ENCODE results near the gene PIWIL4. TPM values are rescaled to one million over a fixed set of nuclear protein-coding genes. Genes with fewer than 3 reads are reported as not detected.
"Not testable (repeated sequence)": the region's sequence is repeated elsewhere in the genome, so short reads cannot be mapped to it uniquely, and the experiment has no call there.

Gene PIWIL4
- total and polyA plus RNA-seq, 4 experiments from 2014 or later = 0.27 to 1.6 (median 1.3) TPM

DNA sequence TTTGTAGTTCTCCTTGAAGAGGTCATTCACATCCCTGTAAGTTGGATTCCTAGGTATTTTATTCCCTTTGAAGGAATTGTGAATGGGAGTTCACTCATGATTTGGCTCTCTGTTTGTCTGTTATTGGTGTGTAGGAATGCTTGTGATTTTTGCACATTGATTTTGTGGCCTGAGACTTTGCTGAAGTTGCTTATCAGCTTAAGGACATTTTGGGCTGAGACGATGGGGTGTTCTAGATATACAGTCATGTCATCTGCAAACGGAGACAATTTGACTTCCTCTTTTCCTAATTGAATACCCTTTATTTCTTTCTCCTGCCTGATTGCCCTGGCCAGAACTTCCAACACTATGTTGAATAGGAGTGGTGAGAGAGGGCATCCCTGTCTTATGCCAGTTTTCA is 5.8 kb downstream of the PIWIL4 start:
- CTCF ChIA-PET (ENCODE audit: partially characterized antibody); POLR2A ChIA-PET (ENCODE audit: partially characterized antibody); H3K9me3 ChIP-seq (ENCODE audit: control insufficient read depth in 1 of 2, low read length in 2 of 2); H3K9me3 Mint-ChIP-seq; H3K27me3 ChIP-seq (ENCODE audit: insufficient read depth, low read length); DNase-seq; H3K36me3 Mint-ChIP-seq; H3K36me3 ChIP-seq (ENCODE audit: insufficient read depth, low read length); intact Hi-C loops (cut with micrococcal nuclease); H3K27ac ChIP-seq (ENCODE audit: low read depth, low read length); H3K27me3 Mint-ChIP-seq; H3K4me3 ChIP-seq (ENCODE audit: low read length in 2 of 2); H3K4me1 ChIP-seq (ENCODE audit: insufficient read depth, low read length); H3K4me1 Mint-ChIP-seq; H3K4me3 Mint-ChIP-seq; H3K27ac Mint-ChIP-seq: not testable (repeated sequence)

DNA sequence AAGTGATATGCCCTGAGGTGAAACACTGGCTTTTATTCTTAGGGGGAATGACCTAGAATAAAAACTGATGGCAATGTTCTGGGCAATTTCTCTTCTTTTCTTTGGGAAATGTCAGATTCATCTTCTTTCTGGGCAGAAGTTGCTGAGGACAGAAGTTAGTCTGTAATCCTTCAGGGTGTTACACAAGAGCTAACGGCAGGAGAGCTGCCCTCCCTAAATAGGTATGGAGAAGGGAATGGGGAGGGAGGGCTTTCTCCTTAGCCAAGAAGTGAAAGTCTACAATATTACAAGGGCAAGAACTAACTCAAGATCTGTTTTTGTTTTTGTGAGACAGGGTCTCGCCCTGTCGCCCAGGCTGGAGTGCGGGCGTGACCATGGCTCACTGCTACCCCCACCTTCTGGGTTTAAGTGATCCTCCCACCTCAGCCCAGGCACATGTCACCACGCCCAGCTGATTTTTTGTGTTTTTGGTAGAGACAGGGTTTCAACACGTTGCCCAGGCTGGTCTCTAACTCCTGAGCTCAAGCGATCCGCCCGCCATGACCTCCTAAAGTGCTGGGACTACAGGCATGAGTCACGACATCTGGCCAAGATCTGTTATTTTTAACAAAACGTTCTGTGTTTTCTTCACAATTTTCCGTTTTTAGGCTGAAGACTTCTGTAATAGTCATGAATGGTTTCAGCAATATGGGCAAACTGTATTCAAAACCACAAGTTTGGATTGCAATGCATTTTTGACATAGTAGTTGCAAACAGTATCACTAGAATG is 7.2 kb downstream of the PIWIL4 start:
- intact Hi-C loops (cut with micrococcal nuclease) = no loop called here
- POLR2A ChIA-PET (ENCODE audit: partially characterized antibody) = no interaction called here
- Mint-ChIP-seq H3K36me3 (peaks cover 0 to 3% of the 10 kb centered on the region in 2 donors), H3K27ac (no peak overlapping the region), H3K27me3 (no peaks in the 10 kb centered on the region), H3K9me3 (peaks cover 0 to 4% (median 0%) of the 10 kb centered on the region in 8 donors), H3K4me1 (no peaks in the 10 kb centered on the region), H3K4me3 (no peak overlapping the region)
- Histone ChIP-seq H3K36me3 (ENCODE audit: insufficient read depth, low read length) (no peaks in the 10 kb centered on the region), H3K27ac (ENCODE audit: low read depth, low read length) (no peak overlapping the region), H3K4me3 (ENCODE audit: low read length in 2 of 2) (no peak overlapping the region), H3K4me1 (ENCODE audit: insufficient read depth, low read length) (no peaks in the 10 kb centered on the region), H3K27me3 (ENCODE audit: insufficient read depth, low read length) (no peaks in the 10 kb centered on the region), H3K9me3 (ENCODE audit: control insufficient read depth in 1 of 2, low read length in 2 of 2) (no peaks in the 10 kb centered on the region)
- CTCF ChIA-PET (ENCODE audit: partially characterized antibody) = no interaction called here
- DNase-seq = no peak

- ChIA-PET POLR2A (ENCODE audit: partially characterized antibody) (no interaction called here), CTCF (ENCODE audit: partially characterized antibody) (no interaction called here)
- Mint-ChIP-seq H3K36me3 (peaks cover 0 to 3% of the 10 kb centered on the region in 2 donors), H3K4me1 (no peaks in the 10 kb centered on the region), H3K27ac (no peak overlapping the region), H3K27me3 (peaks cover 0 to 1% of the 10 kb centered on the region in 2 donors), H3K9me3 (peaks cover 0 to 3% (median 0%) of the 10 kb centered on the region in 8 donors), H3K4me3 (no peak overlapping the region)
- no peaks in the 10 kb centered on the region for H3K27me3 ChIP-seq (ENCODE audit: insufficient read depth, low read length)
- no peaks in the 10 kb centered on the region for H3K9me3 ChIP-seq (ENCODE audit: control insufficient read depth in 1 of 2, low read length in 2 of 2)
- H3K36me3 ChIP-seq (ENCODE audit: insufficient read depth, low read length) = no peaks in the 10 kb centered on the region
- DNase-seq = no peak
- intact Hi-C loops (cut with micrococcal nuclease) = no loop called here
- no peaks in the 10 kb centered on the region for H3K4me1 ChIP-seq (ENCODE audit: insufficient read depth, low read length)
- no peak overlapping the region for H3K4me3 ChIP-seq (ENCODE audit: low read length in 2 of 2)
- H3K27ac ChIP-seq (ENCODE audit: low read depth, low read length) = no peak overlapping the region
Observed at GRCh38 chr11:94576306-94576705, 9.1 kb downstream of the PIWIL4 start.

- no peaks in the 10 kb centered on the region for H3K9me3 ChIP-seq (ENCODE audit: control insufficient read depth in 1 of 2, low read length in 2 of 2)
- DNase-seq = no peak
- H3K36me3 Mint-ChIP-seq = peaks cover 0 to 2% of the 10 kb centered on the region in 2 donors
- H3K4me1 ChIP-seq (ENCODE audit: insufficient read depth, low read length) = no peaks in the 10 kb centered on the region
- no peaks in the 10 kb centered on the region for H3K36me3 ChIP-seq (ENCODE audit: insufficient read depth, low read length)
- H3K27ac ChIP-seq (ENCODE audit: low read depth, low read length) = no peak overlapping the region
- no peaks in the 10 kb centered on the region for H3K9me3 Mint-ChIP-seq
- intact Hi-C loops (cut with micrococcal nuclease) = no loop called here
- H3K27me3 ChIP-seq (ENCODE audit: insufficient read depth, low read length) = no peaks in the 10 kb centered on the region
- no peak overlapping the region for H3K4me3 ChIP-seq (ENCODE audit: low read length in 2 of 2)
- POLR2A ChIA-PET (ENCODE audit: partially characterized antibody) = no interaction called here
- CTCF ChIA-PET (ENCODE audit: partially characterized antibody) = interaction anchor here (1.4 kb wide), 1 partner anchor 44 kb away, joined by 3 read pairs; no protein-coding TSS in a partner anchor
- H3K27me3 Mint-ChIP-seq = peaks cover 0 to 1% of the 10 kb centered on the region in 2 donors
- no peaks in the 10 kb centered on the region for H3K4me1 Mint-ChIP-seq
- no peak overlapping the region for H3K4me3 Mint-ChIP-seq
- no peak overlapping the region for H3K27ac Mint-ChIP-seq
Observed at GRCh38 chr11:94577841-94578240, 10.7 kb downstream of the PIWIL4 start.

GRCh38 chr11:94581926-94582325 is 14.8 kb downstream of the PIWIL4 start:
- Histone ChIP-seq H3K36me3 (ENCODE audit: insufficient read depth, low read length) (no peaks in the 10 kb centered on the region), H3K27me3 (ENCODE audit: insufficient read depth, low read length) (no peaks in the 10 kb centered on the region), H3K4me1 (ENCODE audit: insufficient read depth, low read length) (no peaks in the 10 kb centered on the region), H3K4me3 (ENCODE audit: low read length in 2 of 2) (no peak overlapping the region), H3K9me3 (ENCODE audit: control insufficient read depth in 1 of 2, low read length in 2 of 2) (no peaks in the 10 kb centered on the region), H3K27ac (ENCODE audit: low read depth, low read length) (no peak overlapping the region)
- Mint-ChIP-seq H3K27ac (no peak overlapping the region), H3K36me3 (no peaks in the 10 kb centered on the region), H3K27me3 (peaks cover 0 to 1% of the 10 kb centered on the region in 2 donors), H3K4me3 (no peak overlapping the region), H3K9me3 (no peaks in the 10 kb centered on the region), H3K4me1 (no peaks in the 10 kb centered on the region)
- ChIA-PET CTCF (ENCODE audit: partially characterized antibody) (no interaction called here), POLR2A (ENCODE audit: partially characterized antibody) (no interaction called here)
- no peak for DNase-seq
- intact Hi-C loops (cut with micrococcal nuclease) = no loop called here

- no peak overlapping the region for H3K27ac ChIP-seq (ENCODE audit: low read depth, low read length)
Observed at GRCh38 chr11:94583213-94583865, 16.2 kb downstream of the PIWIL4 start.

GRCh38 chr11:94583866-94584500 is 16.8 kb downstream of the PIWIL4 start:
- POLR2A ChIA-PET (ENCODE audit: partially characterized antibody) = no interaction called here
- Mint-ChIP-seq H3K4me1 (no peaks in the 10 kb centered on the region), H3K36me3 (no peaks in the 10 kb centered on the region), H3K4me3 (no peak overlapping the region), H3K9me3 (no peaks in the 10 kb centered on the region), H3K27me3 (peaks cover 0 to 1% of the 10 kb centered on the region in 2 donors), H3K27ac (no peak overlapping the region)
- no peak for DNase-seq
- H3K27me3 ChIP-seq (ENCODE audit: insufficient read depth, low read length) = no peaks in the 10 kb centered on the region
- intact Hi-C loops (cut with micrococcal nuclease) = no loop called here
- H3K4me1 ChIP-seq (ENCODE audit: insufficient read depth, low read length) = no peaks in the 10 kb centered on the region
- CTCF ChIA-PET (ENCODE audit: partially characterized antibody) = no interaction called here
- no peak overlapping the region for H3K4me3 ChIP-seq (ENCODE audit: low read length in 2 of 2)
- H3K36me3 ChIP-seq (ENCODE audit: insufficient read depth, low read length) = no peaks in the 10 kb centered on the region
- H3K9me3 ChIP-seq (ENCODE audit: control insufficient read depth in 1 of 2, low read length in 2 of 2) = no peaks in the 10 kb centered on the region
- no peak overlapping the region for H3K27ac ChIP-seq (ENCODE audit: low read depth, low read length)

More at GRCh38 chr11:94583213-94583865, 16.2 kb downstream of the PIWIL4 start:
- Mint-ChIP-seq H3K36me3 (no peaks in the 10 kb centered on the region), H3K4me1 (no peaks in the 10 kb centered on the region), H3K9me3 (no peaks in the 10 kb centered on the region), H3K27ac (no peak overlapping the region), H3K4me3 (no peak overlapping the region), H3K27me3 (peaks cover 0 to 1% of the 10 kb centered on the region in 2 donors)
- POLR2A ChIA-PET (ENCODE audit: partially characterized antibody) = no interaction called here
- no peaks in the 10 kb centered on the region for H3K9me3 ChIP-seq (ENCODE audit: control insufficient read depth in 1 of 2, low read length in 2 of 2)
- no peak overlapping the region for H3K4me3 ChIP-seq (ENCODE audit: low read length in 2 of 2)
- CTCF ChIA-PET (ENCODE audit: partially characterized antibody) = no interaction called here
- no peaks in the 10 kb centered on the region for H3K36me3 ChIP-seq (ENCODE audit: insufficient read depth, low read length)
- H3K27me3 ChIP-seq (ENCODE audit: insufficient read depth, low read length) = no peaks in the 10 kb centered on the region
- DNase-seq = no peak
- no peaks in the 10 kb centered on the region for H3K4me1 ChIP-seq (ENCODE audit: insufficient read depth, low read length)
- intact Hi-C loops (cut with micrococcal nuclease) = no loop called here

Measured in CD4-positive, alpha-beta memory T cell (primary cell).